ENCODE data around the gene SPATA16. TPM values are rescaled to one million over a fixed set of nuclear protein-coding genes. Genes with fewer than 3 reads are reported as not detected.

The SPATA16 gene
- total and polyA plus RNA-seq, 2 experiments from 2014 or later = not detected

GRCh38 chr3:173138026-173138425 is 3.0 kb downstream of the SPATA16 start (continued):
- TF ChIP-seq CTCF (conservative IDR thresholded peaks at IDR 0.05; ENCODE audit: low read depth in 2 of 2) = no peak

- Histone ChIP-seq H3K9me2 (ENCODE audit: insufficient read depth) (0 out of 2 replicates have a peak, but pooled peaks cover 5% of the 10 kb centered on the region), H3K79me2 (replicated peaks; ENCODE audit: insufficient read depth) (no peaks in the 10 kb centered on the region), H3K27ac (ENCODE audit: low read depth) (no peak overlapping the region), H3K4me2 (no peak overlapping the region), H3K4me1 (ENCODE audit: insufficient read depth) (peaks cover 15% of the 10 kb centered on the region), H3K27me3 (ENCODE audit: insufficient read depth) (no peaks in the 10 kb centered on the region), H3F3A (replicated peaks; ENCODE audit: low read depth) (no peaks in the 10 kb centered on the region), H3K36me3 (ENCODE audit: insufficient read depth) (no peaks in the 10 kb centered on the region), H4K20me1 (replicated peaks; ENCODE audit: insufficient read depth) (no peaks in the 10 kb centered on the region), H2AFZ (no peak overlapping the region), H3K4me3 (no peak overlapping the region)
- Mint-ChIP-seq H3K27me3 (ENCODE audit: insufficient read depth, low read depth, poor library complexity) (peaks cover 1% of the 10 kb centered on the region), H3K36me3 (ENCODE audit: low read depth) (no peaks in the 10 kb centered on the region), H3K27ac (no peak overlapping the region), H3K4me1 (peaks cover 28% of the 10 kb centered on the region), H3K4me3 (no peak overlapping the region), H3K9me3 (no peaks in the 10 kb centered on the region)
- DNase-seq (ENCODE audit: low spot score) (no peak), ATAC-seq (no peak)
- TF ChIP-seq ETS1 (IDR thresholded peaks at IDR 0.05) (no peak), JUNB (IDR thresholded peaks at IDR 0.05; ENCODE audit: unreplicated experiment) (no peak), EZH2phosphoT487 (IDR thresholded peaks at IDR 0.05; ENCODE audit: unreplicated experiment) (no peak), STAT1 (IDR thresholded peaks at IDR 0.05; ENCODE audit: unreplicated experiment) (no peak), CREB1 (CRISPR knock-in tag; IDR thresholded peaks at IDR 0.05; ENCODE audit: low read depth) (no peak), POLR2AphosphoS5 (IDR thresholded peaks at IDR 0.05; ENCODE audit: low read depth) (no peak), REST (IDR thresholded peaks at IDR 0.05; ENCODE audit: unreplicated experiment) (no peak), ZNF331 (CRISPR knock-in tag; IDR thresholded peaks at IDR 0.05; ENCODE audit: low read depth) (no peak)
- TF ChIP-seq, protein P1, sequence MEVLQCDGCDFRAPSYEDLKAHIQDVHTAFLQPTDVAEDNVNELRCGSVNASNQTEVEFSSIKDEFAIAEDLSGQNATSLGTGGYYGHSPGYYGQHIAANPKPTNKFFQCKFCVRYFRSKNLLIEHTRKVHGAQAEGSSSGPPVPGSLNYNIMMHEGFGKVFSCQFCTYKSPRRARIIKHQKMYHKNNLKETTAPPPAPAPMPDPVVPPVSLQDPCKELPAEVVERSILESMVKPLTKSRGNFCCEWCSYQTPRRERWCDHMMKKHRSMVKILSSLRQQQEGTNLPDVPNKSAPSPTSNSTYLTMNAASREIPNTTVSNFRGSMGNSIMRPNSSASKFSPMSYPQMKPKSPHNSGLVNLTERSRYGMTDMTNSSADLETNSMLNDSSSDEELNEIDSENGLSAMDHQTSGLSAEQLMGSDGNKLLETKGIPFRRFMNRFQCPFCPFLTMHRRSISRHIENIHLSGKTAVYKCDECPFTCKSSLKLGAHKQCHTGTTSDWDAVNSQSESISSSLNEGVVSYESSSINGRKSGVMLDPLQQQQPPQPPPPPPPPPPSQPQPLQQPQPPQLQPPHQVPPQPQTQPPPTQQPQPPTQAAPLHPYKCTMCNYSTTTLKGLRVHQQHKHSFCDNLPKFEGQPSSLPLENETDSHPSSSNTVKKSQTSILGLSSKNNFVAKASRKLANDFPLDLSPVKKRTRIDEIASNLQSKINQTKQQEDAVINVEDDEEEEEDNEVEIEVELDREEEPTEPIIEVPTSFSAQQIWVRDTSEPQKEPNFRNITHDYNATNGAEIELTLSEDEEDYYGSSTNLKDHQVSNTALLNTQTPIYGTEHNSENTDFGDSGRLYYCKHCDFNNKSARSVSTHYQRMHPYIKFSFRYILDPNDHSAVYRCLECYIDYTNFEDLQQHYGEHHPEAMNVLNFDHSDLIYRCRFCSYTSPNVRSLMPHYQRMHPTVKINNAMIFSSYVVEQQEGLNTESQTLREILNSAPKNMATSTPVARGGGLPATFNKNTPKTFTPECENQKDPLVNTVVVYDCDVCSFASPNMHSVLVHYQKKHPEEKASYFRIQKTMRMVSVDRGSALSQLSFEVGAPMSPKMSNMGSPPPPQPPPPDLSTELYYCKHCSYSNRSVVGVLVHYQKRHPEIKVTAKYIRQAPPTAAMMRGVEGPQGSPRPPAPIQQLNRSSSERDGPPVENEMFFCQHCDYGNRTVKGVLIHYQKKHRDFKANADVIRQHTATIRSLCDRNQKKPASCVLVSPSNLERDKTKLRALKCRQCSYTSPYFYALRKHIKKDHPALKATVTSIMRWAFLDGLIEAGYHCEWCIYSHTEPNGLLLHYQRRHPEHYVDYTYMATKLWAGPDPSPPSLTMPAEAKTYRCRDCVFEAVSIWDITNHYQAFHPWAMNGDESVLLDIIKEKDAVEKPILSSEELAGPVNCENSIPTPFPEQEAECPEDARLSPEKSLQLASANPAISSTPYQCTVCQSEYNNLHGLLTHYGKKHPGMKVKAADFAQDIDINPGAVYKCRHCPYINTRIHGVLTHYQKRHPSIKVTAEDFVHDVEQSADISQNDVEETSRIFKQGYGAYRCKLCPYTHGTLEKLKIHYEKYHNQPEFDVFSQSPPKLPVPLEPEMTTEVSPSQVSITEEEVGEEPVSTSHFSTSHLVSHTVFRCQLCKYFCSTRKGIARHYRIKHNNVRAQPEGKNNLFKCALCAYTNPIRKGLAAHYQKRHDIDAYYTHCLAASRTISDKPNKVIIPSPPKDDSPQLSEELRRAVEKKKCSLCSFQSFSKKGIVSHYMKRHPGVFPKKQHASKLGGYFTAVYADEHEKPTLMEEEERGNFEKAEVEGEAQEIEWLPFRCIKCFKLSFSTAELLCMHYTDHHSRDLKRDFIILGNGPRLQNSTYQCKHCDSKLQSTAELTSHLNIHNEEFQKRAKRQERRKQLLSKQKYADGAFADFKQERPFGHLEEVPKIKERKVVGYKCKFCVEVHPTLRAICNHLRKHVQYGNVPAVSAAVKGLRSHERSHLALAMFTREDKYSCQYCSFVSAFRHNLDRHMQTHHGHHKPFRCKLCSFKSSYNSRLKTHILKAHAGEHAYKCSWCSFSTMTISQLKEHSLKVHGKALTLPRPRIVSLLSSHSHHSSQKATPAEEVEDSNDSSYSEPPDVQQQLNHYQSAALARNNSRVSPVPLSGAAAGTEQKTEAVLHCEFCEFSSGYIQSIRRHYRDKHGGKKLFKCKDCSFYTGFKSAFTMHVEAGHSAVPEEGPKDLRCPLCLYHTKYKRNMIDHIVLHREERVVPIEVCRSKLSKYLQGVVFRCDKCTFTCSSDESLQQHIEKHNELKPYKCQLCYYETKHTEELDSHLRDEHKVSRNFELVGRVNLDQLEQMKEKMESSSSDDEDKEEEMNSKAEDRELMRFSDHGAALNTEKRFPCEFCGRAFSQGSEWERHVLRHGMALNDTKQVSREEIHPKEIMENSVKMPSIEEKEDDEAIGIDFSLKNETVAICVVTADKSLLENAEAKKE (CRISPR knock-in tag; IDR thresholded peaks at IDR 0.05) = no peak
Observed at GRCh38 chr3:173135059-173135458, 6.0 kb downstream of the SPATA16 start.
